HG02981 (cell line): Measurements from ENCODE around the gene MBD3L3.
A peak's percentile ranks its signal among the peaks of the same experiment; 100 is the strongest.
"Not testable (repeated sequence)": the region's sequence is repeated elsewhere in the genome, so short reads cannot be mapped to it uniquely, and the experiment has no call there.

Experiments used
- ATAC-seq: cut with Tn5 transposase; IDR thresholded peaks from one replicate; pipeline ENCODE4 v1.9.1; 2021; ENCODE audit warnings: mild to moderate bottlenecking, moderate library complexity; ENCODE audit not compliant: unreplicated experiment

Gene MBD3L3

DNA sequence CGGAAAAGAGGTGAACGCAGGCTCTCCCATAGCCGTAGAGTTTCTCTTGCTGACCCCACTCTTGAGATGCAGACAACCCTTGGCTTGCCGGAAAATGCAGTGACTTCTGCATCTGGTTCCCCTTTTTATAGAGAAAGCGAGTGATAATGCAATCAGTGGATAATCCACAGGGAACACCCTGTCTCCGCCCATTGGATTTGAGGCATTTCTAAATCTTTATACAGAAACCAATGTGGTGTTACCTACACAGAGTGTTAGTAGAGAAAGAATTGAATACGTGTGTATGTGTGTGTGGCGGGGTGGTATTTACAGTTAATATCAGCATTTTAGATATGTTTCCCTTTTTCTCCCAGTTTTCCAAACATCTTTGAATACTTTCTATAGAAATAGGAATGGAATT, at the start of gene MBD3L3:
TSS of gene MBD3L3 (minus strand) at position 101 of the 400 bp plus-strand sequence. CDS start at position 30, 71 bp downstream.
- ATAC-seq: not testable (repeated sequence)

GRCh38 chr19:7106711-7107657, 48.5 kb upstream of the MBD3L3 start:
- ATAC-seq: no peak

- no peak for ATAC-seq
These were observed 46.4 kb upstream of the MBD3L3 start for GRCh38 chr19:7104747-7105447.

GRCh38 chr19:7101498-7102253, 43.2 kb upstream of the MBD3L3 start:
- no peak for ATAC-seq

- ATAC-seq: no peak
These were observed 41.1 kb upstream of the MBD3L3 start for GRCh38 chr19:7099597-7099921.

- peak; percentile 81 for ATAC-seq
These were observed 40.5 kb upstream of the MBD3L3 start for GRCh38 chr19:7098701-7099596.

GRCh38 chr19:7098096-7098495, 39.6 kb upstream of the MBD3L3 start:
- no peak for ATAC-seq

GRCh38 chr19:7088999-7089398, 30.5 kb upstream of the MBD3L3 start:
- no peak for ATAC-seq

- ATAC-seq: no peak
These were observed 24.8 kb upstream of the MBD3L3 start for GRCh38 chr19:7083076-7083956.

DNA sequence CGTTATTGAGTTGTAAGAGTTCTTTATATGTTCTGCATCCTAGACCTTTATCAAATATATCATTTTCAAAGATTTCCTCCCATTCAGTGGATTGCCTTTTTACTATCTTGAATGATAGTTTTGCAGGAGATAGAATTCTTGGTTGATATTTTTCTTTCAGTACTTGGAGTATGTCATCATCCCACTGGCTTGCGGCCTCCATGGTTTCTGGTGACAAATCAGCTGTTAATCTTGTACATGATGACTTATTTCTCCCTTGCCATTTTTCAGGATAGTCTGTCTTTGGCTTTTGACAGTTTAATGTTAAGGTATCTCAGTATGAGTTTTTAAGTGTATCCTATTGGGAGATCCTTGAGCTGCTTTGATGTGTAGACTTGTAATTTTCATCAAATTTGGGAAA, 19.5 kb upstream of the MBD3L3 start:
- no peak for ATAC-seq

- ATAC-seq: no peak
These were observed 17.7 kb upstream of the MBD3L3 start for GRCh38 chr19:7076151-7076550.

- no peak for ATAC-seq
These were observed 16.3 kb upstream of the MBD3L3 start for GRCh38 chr19:7074705-7075282.

DNA sequence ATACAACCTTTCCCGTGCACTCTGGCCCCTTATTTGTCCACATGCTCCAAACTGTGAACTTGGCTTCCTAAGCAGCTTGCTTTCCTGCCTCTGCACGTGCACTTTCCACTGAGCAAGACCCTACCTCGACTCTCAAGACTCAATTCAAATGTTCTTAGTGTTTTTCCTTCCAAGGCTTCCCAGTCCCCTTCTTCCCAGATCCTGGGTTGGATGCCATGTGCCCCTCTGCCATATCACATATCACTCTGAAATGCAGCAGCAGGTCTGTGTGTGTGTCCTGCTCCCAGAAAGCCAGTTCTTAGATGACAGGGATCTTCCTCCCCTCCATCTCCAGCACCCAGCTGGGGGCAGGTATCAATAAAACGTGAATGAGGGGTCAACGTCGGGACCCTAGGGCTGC, 14.1 kb upstream of the MBD3L3 start:
- ATAC-seq: no peak

GRCh38 chr19:7069904-7070226, 11.4 kb upstream of the MBD3L3 start:
- ATAC-seq: no peak

DNA sequence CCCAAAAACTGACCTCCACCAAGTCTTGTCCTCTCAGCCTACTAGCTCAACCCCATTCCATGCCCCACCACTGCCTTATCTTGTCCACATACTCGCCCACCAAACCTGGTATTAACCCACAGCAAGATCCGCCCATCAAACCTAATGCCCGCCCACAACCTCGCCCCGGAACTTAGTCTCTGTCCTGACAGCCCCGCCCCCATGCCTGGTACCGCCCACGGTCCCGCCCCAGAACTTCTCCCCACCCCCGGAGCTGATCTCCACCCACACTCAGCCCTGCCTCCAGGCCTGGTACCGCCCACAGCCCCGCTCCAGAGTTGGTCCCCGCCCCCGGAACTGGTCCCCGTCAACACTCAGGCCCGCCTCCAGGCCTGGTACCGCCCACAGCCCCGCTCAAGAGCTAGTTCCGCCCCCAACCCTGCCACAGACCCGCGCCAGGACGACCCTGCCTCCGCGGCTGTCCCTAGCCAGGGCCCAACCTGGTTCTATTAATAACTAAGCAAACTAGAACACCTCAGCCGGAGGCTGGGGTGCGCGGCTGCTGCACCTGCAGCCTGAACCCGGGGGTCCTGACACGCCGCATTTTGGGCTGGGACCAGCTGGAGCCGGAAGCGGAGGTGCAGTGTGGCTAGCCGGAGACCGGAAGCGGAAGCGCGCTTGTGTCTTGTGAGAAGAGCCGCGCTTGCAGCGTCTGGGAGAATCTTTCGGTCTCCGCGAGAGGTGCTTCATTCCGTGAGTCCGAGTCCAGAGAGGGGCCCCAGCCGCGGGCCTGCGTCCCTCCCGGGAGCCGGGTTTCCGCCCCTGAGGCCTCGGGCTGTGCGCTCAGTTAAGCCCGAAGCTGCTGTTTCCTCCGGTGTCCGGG, 10.8 kb upstream of the MBD3L3 start, which contains the start of gene ZNF557:
TSS of gene ZNF557 (plus strand) at position 662 of the 862 bp plus-strand sequence. CDS start 5,372 bp downstream, outside the sequence.
- ATAC-seq: peak; percentile 94

- ATAC-seq: no peak
These were observed 10.1 kb upstream of the MBD3L3 start for GRCh38 chr19:7068599-7068998.

- no peak for ATAC-seq
These were observed 9.2 kb upstream of the MBD3L3 start for GRCh38 chr19:7067716-7068115.

GRCh38 chr19:7067122-7067521, 8.6 kb upstream of the MBD3L3 start:
- ATAC-seq: not testable (repeated sequence)
